HS-27A (cell line): Measurements from ENCODE around the gene KIAA1614.
"Not testable (repeated sequence)": the region's sequence is repeated elsewhere in the genome, so short reads cannot be mapped to it uniquely, and the experiment has no call there.

Experiments
- DNase-seq: peaks from one replicate; pipeline ENCODE4 v3.0.0-alpha.2; 2012; ENCODE audit warnings: low read depth, missing footprints

KIAA1614 gene

GRCh38 chr1:180941518-180942275, 29.0 kb downstream of the KIAA1614 start:
- no peak for DNase-seq

DNA sequence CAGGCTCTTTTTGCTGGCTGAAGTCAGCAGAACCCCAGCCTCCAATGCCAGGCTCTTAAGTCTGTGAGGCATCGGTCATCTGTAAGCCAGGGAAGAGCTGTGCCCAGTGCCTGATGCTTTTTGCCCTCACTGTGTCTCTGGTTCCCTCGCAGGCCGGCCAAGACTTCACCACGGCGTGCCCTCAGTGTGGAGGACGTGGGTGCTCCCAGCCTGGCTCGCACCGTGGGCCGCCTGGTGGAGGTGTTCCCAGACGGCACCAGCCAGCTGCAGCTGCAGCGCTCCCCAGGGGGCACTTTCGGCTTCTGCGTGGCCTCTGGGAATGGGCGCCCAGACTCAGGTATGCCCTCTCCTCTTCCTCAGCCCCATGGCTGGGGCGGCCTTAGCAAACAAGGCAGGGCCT, 32.5 kb downstream of the KIAA1614 start:
- no peak for DNase-seq

DNA sequence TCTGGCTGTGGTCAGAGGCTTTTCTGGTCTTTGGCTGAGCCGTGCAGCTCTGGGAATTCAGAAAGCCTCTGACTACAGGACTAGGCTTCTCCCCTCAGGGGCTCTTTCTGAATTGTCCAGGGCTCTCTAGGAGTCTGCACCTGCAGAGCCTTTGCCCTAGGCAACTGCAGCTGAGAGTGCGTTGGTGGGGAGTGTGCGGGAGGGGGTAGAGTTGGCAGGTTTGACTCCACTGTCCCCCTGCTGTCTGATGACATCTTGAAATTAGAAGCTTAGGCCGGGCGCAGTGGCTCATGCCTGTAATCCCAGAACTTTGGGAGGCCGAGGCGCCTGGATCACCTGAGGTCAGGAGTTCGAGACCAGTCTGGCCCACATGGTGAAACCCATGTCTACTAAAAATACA, 32.9 kb downstream of the KIAA1614 start:
- DNase-seq = no peak

- DNase-seq = no peak
Measured at GRCh38 chr1:180946056-180946455, 33.4 kb downstream of the KIAA1614 start.

DNA sequence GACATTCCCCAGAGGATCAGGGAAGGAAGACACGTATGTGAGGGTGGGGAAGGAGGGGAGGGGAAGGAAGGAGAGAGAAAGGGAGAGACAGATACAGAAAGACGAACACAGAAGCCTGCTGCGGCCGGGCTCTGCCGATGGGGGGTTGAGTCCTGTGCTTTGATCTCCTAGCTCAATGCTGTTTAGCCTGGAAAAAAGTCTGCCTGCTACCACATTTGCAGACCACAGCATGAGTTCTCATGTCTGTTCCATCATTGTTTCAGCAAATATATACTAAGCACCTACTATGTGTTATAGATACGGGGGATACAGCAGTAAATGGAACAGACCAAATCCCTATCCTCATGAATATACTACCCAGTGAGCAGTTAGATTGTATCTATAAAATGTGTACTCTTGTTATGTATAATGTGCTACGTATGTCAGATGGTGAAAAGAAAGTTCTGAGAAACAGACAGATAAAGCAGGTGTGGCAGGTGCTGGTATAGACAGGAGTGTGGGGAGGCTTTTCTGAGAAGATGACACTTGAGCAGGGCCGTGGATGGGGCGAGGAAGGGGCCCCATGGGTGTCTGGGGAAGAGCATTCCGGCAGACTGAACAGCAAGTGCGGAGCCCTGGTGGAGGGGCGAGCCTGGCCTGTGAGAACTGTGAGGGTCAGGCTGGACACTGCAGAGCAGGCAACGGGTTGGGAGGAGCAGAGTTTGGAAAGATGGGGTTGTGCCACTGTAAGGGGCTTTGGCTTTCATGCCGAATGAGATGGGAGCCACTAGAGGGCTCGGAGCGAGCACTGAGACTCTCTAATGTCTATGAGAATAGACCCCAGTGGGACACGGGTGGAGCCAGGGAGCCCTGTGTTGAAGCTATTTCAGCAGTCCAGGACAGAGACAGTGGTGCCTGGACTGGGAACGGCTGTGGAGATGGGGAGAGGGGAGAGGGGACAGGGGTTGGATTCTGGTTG, 34.1 kb downstream of the KIAA1614 start:
- DNase-seq = no peak

- no peak for DNase-seq
Measured at GRCh38 chr1:180947499-180947885, 34.8 kb downstream of the KIAA1614 start.

DNA sequence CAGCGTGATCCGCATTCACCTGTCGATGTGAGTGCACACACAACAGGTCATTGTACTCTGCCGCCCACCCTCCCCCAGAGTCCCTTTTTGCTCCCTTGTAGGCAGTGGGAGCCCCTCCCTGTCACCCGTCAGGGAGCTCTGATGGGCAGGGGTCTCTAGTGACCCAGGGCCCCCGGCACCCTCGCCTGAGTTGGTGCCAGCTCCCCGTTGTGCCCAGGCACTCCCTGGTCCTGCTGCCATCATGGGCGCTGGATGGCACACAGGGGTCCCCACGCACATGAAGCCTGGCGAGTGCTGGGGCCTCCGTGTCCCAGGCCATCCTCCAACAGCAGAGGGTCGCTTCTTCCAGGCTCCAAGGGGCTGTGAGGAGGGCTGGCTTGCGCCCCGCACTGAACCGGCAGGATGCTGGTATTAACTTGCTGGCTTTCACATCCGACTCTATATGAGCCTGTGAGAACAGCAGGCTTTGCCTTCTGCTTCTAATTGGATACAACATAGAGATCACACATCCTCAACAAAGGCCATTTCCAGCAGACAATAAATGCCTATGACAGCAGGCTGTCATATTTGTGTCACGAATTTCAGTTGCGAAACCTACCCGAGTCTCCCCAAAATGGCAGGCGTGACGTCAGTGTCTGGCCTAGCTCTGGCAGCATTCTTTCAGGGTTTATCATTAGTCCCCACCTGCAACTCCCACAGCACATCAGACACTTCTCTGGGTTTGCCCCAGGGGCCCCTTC, 35.4 kb downstream of the KIAA1614 start:
- DNase-seq = no peak

DNA sequence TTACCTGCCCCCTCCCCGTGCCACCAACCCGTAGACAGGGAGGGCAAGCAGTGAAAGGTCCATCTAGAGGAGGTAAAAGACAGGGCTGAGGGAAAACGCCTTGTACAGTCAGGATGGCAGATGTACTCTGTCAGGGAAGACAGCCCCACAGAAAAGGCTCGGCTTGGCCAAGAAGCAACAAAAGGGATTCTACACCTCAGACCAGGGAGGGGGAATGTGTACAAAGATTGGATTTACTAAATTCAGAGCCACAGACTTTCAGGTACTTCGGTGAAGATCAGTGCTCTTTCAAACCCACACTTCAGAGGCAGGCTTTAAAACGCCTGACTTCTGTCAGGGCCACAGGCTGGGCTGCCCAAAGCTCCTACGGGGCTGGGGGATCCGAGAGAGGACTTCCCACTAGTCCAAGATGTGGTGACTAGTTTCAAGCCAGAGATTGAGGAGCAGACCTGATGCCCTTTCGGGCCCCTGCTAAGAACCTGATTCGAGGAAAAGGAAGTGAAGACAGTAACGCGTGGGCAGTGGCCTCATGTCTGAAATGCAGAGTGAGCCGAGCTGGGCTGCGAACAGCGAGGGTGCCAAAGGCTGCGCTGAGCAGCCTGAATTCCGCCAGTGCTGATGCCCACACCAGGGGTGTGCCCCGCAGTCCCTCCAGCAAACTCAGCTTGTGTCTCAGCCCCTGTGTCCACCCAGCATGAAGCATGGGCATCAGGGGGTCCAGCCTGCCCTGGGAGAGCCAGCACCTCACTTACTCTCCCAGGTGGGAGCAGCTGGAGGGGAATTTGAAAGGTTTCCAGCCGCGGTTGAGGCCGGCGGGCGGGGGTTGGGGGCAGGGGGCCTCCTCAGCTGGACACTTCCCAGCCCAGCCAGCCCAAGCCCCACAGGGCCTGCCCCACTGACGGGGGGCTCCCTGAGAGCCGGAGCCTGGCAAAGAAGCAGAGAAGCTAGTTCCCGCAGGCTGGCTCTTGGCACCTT, 36.2 kb downstream of the KIAA1614 start:
- no peak for DNase-seq

GRCh38 chr1:180949616-180950000, 36.9 kb downstream of the KIAA1614 start:
- DNase-seq = no peak

DNA sequence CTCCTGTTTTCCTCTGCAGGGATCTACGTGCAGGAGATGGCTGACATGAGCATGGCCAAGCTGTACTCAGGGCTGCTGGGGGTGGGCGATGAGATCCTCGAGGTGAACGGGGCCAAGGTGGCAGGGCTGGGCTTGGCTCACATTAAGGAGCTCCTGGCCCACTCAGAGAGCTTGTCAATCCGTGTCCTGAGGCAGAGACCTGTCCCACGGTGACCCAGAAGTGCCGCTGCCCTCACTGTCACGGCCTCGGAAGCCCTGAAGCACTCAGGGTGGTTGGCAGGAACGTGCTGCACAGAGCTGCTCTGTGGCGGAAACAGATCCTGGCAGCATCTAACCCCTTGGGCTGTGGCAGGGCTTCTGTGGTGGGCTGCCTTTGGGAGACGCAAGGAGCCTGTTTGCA, 37.6 kb downstream of the KIAA1614 start:
- no peak for DNase-seq

DNA sequence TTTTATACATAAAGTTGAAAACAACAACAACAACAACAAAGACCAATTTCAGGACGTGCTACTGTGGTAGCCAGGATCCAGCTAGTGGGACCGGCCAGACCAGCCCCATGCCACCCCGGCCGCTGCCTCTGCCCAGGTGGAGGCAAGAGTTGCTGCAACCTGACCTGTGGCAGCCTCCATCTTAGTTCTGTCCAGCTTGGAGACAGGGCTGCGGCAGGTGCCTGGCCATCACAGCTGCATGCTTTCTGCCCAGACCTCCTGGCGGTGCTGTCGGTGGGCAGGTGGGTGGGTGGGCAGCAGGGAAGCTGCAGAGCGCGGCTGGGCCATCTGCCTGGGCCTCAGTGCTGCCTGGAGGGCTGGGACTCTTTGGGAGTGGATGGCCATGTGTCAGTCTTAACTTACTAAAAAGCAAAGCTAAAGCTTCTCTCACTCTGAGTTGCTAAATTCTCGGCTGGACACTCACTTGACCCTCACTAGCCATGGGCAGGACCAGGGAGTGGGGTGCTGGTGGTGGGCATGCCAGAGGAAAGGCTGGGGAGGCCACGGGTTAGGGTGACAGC, 38.6 kb downstream of the KIAA1614 start:
- no peak for DNase-seq

DNA sequence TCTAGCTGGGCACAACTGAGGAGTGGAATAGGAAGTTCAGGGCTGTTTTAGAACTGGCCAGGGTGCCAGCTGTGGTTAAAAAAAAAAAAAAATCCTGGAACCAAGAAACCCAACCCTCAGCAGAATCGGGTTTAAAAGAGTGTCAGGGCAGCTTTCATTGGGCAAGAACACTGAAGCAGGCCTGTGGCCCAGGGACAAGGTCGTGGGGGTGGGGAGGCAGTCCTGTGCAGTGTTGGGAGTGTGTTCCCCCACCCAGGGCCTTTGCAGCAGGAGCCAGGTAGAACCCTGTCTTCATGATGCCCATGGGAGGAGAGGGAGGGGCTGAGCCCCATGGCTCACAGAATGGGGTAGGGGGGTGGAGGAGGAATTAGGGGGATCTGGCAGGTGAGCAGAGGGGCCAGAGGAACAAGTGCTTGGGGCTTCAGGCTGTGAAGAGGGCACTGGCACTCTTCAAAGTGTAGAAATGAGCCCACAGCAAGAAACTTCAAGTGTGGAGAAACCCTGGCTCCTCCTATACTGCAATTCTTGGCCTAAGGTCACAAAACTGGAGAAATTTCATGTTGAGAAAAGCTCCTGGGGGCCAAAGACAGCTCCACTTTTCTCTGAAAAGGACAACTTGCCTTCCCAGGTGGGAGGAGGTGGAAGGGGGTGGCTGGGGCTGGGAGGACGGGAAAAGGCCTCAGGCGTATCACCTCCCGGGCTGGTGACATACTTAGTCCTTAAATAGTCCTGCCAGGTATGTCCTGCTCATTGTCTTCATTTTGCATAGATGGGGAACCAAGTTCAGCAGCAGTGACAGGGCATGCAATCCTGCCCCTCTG, 39.3 kb downstream of the KIAA1614 start:
- no peak for DNase-seq

DNA sequence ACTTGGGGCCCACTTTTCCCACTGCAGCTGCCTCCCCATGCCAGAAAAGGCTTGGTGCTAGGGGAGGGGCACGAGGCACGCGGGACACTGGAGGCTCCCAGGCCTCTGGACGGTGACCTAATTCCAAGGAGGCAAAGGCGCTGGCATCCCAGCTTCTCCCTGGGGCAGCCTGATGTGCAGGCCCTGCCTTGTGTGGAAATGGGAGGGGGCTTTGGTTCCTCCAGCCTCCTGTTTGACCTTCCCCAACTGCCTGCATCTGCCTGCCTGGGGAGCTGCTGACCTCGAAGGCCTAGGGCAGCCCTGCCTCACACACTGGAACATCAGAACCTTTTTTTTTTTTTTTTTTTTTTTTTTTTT, 39.9 kb downstream of the KIAA1614 start:
- DNase-seq = no peak

DNA sequence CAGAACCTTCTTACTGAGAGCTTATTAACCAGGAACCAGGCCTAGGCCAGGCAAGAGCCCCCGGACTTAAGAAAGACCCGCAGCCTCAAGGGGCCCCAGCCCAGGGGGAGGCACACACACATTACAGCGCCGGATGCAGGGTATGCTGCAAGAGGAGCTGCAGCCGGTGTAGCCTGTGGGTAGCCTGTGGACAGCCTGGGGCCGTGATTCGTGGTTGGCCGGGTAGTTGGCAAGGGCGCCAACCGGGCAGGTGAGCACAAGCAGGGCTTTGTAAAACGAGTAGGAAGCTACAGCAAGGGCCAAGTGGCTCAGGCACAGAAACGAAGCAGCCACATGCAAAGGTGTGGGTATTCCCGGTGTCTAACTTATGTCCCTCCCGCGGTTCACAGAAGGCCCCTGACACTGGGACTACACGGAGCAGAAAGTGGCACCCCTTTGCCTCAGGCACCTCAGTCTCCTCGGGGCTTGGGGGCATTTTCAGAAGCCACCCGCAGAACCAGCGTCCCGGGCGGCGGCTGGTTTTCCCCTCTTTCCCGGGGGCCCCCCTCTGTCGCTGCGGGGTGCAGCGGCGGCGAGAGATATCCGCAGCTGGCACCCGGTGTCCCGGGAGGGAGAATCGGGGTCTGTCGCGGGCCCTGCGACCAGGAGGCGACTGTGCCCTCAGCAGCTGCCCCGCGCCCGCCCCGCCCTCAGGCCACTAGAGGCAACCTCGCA, 40.8 kb downstream of the KIAA1614 start:
- no peak for DNase-seq

GRCh38 chr1:180954005-180954800, 41.5 kb downstream of the KIAA1614 start:
- DNase-seq = no peak

GRCh38 chr1:180954801-180955165, 42.1 kb downstream of the KIAA1614 start:
- no peak for DNase-seq

DNA sequence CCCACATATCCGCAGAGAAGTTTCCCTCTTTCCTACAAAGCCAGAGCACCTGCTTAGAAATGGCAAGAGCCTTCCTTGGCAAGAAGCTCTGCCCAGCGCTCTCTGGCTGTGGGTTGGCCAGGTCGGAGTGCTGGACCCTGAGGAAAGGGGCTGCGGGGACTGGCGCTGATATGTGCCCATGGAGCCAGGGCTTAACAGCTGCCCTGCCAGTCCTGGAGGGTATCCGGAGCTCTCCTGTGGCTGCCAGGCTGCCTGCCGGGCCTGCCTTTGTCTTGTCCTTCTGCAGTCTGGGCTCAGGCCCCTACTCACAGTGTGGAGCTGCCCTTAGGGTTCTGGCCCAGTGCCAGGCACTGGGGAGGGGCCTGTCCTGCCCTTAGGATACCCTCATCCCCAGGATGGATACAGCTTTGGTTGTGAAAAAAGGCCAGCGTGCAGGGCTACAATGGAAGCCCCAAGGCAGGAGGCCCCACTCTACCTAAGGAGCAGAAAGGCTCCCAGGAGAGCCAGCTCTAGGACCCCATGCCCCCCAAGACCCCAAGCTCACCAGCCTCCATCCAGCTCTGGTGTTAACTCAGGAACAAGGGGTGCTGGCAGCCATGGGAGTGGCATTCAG, 43.4 kb downstream of the KIAA1614 start:
- DNase-seq = no peak

- not testable (repeated sequence) for DNase-seq
Measured at GRCh38 chr1:180959620-180960019, 46.9 kb downstream of the KIAA1614 start.
